Brain microvascular endothelial cell (primary cell): ENCODE data around the gene PADI3.

ENCODE experiments used
- DNase-seq: peaks from one replicate; pipeline ENCODE4 v3.0.0-alpha.2; 2020
- H3K27ac ChIP-seq: fragments of 250-450 bp; sonication (Bioruptor Pico); 2 replicates; pipeline ENCODE4 v1.5.1; 2020; ENCODE audit warnings: mild to moderate bottlenecking, moderate library complexity
- H3K27me3 ChIP-seq: fragments of 250-450 bp; sonication (Bioruptor Pico); replicated peaks from 2 replicates; pipeline ENCODE4 v1.5.1; 2020; ENCODE audit warnings: mild to moderate bottlenecking
- H3K36me3 ChIP-seq: fragments of 250-450 bp; sonication (Bioruptor Pico); replicated peaks from 2 replicates; pipeline ENCODE4 v1.5.1; 2020; ENCODE audit warnings: mild to moderate bottlenecking
- H3K4me3 ChIP-seq: 2 replicates; pipeline ENCODE4 v1.5.1; 2011; ENCODE audit warnings: low read depth, mild to moderate bottlenecking, control low read depth, low read length, moderate library complexity
- CTCF ChIP-seq: IDR thresholded peaks from 2 replicates; pipeline ENCODE4 v1.5.1; 2011; ENCODE audit warnings: low read depth, mild to moderate bottlenecking, moderate library complexity, low read length, control low read depth, inconsistent platforms; ENCODE audit errors: missing control alignments
- in situ Hi-C: cut with HindIII; loops from 2 replicates; pipeline ENCODE4 v1.10.0; 2017; ENCODE audit warnings: low sequenced_read_pairs, low pct_ligation_motif_present

The PADI3 gene

GRCh38 chr1:17216078-17216477 is 32.8 kb upstream of the PADI3 start:
- no peak for DNase-seq
- no peaks in the 10 kb centered on the region for H3K36me3 ChIP-seq
- TF ChIP-seq CTCF, result no peak
- no peak overlapping the region for H3K4me3 ChIP-seq
- no peak overlapping the region for H3K27ac ChIP-seq
- H3K27me3 ChIP-seq, result no peaks in the 10 kb centered on the region
- in situ Hi-C loops, result no loop called here

DNA sequence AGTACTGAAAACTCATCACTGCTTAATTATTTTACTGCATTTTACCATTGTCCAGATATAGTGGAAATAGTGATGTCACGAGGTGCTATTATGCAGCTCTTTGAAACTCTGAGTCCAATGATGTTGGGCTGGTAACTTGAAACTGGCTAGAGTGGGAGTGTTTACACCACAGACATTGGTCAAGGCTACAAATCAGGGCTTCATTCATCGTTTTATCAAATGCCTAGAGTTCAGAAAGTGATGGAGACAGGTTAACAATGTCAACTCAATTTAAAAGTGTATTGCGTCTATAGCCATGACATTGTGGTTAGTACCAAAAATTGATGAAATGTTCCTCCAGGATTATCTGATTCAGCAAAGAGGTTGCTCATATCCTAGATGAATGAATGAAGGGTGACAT is 31.3 kb upstream of the PADI3 start:
- no peak for TF ChIP-seq CTCF
- no peak overlapping the region for H3K27ac ChIP-seq
- H3K27me3 ChIP-seq, result no peaks in the 10 kb centered on the region
- no peak for DNase-seq
- in situ Hi-C loops, result no loop called here
- H3K36me3 ChIP-seq, result no peaks in the 10 kb centered on the region
- no peak overlapping the region for H3K4me3 ChIP-seq

DNA sequence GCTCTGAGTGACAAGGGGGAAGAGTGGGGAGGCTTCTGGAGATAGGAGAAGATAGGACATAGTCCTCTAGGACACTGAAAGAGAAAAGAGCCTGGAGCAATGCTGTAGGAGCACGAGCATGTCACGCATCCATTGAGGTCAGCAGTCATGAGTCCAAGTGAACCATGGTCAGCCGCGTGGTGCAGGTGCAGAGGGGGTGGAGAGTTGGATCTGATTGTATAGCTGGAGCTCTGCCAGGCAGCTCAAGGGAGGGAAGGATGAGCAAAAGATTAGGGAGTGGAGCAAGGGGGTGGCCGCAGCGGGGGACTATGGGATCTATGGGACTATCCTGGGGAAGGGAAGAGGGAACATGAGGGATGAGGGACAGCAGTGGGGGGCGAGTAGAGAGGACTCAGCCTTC is 30.0 kb upstream of the PADI3 start:
- in situ Hi-C loops, result no loop called here
- DNase-seq, result no peak
- no peak for TF ChIP-seq CTCF
- H3K4me3 ChIP-seq, result no peak overlapping the region
- no peaks in the 10 kb centered on the region for H3K36me3 ChIP-seq
- H3K27me3 ChIP-seq, result no peaks in the 10 kb centered on the region
- H3K27ac ChIP-seq, result no peak overlapping the region

DNA sequence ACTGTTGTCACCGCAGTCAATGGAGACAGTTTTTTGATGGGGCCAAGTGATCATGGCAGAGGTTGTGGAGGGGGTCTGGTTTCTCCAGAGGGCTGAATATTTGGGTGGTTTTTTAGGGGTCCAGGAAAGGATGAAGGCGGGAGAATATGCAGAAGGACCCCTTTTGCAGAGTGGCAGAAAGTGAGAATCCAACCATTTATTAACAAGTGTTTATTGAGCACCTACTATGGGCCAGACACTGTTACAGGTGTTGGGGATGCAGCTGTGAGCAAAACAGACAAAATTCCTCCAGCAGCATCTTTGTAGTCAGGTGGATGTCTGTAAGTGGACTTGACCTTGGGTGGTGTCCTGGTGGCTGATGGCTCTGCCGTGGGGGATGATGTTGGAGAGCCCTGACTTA is 28.6 kb upstream of the PADI3 start:
- no peak overlapping the region for H3K4me3 ChIP-seq
- DNase-seq, result no peak
- H3K36me3 ChIP-seq, result no peaks in the 10 kb centered on the region
- in situ Hi-C loops, result no loop called here
- TF ChIP-seq CTCF, result no peak
- H3K27me3 ChIP-seq, result no peaks in the 10 kb centered on the region
- no peak overlapping the region for H3K27ac ChIP-seq

DNA sequence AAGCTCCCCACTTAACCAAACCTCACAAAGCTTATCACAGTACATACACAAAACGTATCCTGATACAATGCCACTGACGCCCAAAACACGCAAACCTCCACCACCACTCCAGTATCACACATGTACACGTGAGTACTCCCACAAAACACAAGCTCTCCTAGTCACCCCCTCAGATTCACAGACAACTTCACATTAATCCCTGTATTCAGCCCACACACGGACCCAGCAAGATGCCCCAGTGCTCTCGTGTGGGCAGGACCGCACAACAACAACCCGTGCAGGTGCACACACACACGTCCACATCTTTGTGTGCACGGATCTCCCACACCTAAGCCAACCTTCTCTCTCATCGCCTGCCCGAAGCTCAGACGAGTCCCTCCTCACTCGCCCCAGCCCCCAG is 26.3 kb upstream of the PADI3 start:
- in situ Hi-C loops, result no loop called here
- Histone ChIP-seq H3K27ac (no peak overlapping the region), H3K4me3 (no peak overlapping the region), H3K36me3 (no peaks in the 10 kb centered on the region), H3K27me3 (no peaks in the 10 kb centered on the region)
- DNase-seq, result no peak
- no peak for TF ChIP-seq CTCF

DNA sequence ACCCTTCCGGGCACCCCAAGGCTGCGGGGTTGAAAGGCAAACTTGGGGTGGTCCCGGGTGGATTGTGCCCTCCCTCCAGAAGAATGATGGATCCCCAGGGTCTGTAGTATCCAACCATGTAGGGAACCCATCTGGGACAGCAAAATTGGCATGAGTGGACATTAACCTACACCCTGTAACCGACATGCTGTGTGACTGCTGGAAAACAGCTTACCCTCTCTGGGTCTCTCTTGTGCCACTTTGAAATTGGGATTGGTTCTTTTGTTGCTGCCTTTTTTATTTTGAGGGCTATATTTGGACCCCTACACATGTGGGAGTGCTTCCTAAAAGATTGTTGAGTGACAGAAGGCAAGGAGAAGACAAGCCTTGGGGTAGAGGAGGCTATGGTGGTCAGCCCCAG is 24.5 kb upstream of the PADI3 start:
- H3K27me3 ChIP-seq, result no peaks in the 10 kb centered on the region
- H3K36me3 ChIP-seq, result no peaks in the 10 kb centered on the region
- in situ Hi-C loops, result no loop called here
- no peak for DNase-seq
- H3K4me3 ChIP-seq, result no peak overlapping the region
- no peak for TF ChIP-seq CTCF
- H3K27ac ChIP-seq, result no peak overlapping the region
